M059J (cell line): ENCODE measurements around the gene GPANK1. TPM values are rescaled to one million over a fixed set of nuclear protein-coding genes. Genes with fewer than 3 reads are reported as not detected.

Experiments used
- DNase-seq: peaks from one replicate; pipeline ENCODE4 v3.0.0-alpha.2; 2012; ENCODE audit warnings: low read depth
- total RNA-seq: library from RNA; depleted of rRNA; stranded (reverse); fragments of >200 nt; shearing (Covaris generic); gene quantifications from 2 replicates; pipeline ENCODE4 v1.2.3, GENCODE V29; 2014

GPANK1 gene
- total RNA-seq, 1 experiment from 2014 or later = 17.7 TPM

DNA sequence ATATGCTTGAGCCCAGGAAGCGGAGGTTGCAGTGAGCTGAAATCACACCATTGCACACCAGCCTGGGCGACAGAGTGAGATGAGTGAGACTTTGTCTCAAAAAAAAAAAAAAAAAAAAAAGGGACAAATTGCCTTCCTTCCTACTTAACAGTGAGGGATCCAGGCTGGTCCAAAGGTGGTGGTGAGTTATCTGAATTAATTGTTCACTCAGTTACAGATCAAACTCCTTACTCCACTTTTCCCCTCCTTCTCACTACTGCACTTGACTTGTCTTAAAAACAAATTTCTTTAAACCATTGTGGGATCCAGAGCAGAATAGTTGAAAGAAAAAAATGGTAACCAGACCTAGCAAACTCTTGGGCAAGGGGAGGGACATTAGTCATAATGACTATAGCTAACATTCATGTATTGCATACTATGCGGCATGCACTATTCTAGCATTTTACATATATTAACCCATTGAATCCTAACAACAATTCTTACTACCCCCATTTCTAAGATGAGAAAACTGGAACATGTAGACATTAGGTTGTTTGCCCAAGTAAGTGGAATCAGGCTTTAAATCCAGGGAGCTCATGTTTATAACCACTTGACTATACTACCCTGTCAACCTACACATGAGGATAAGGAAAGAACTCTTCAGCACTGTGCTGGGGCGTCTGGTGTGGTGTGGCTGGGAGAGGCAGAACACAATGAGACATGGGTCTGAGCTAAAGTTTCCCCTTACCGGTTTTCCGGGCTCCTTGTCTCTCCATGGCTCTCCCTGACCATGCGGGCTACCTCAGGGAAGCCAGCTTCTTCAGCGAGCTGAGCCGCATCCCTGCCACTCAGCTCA is 1.5 kb downstream of the GPANK1 start:
- no peak for DNase-seq

GRCh38 chr6:31662124-31662723 is 2.6 kb downstream of the GPANK1 start:
- no peak for DNase-seq

DNA sequence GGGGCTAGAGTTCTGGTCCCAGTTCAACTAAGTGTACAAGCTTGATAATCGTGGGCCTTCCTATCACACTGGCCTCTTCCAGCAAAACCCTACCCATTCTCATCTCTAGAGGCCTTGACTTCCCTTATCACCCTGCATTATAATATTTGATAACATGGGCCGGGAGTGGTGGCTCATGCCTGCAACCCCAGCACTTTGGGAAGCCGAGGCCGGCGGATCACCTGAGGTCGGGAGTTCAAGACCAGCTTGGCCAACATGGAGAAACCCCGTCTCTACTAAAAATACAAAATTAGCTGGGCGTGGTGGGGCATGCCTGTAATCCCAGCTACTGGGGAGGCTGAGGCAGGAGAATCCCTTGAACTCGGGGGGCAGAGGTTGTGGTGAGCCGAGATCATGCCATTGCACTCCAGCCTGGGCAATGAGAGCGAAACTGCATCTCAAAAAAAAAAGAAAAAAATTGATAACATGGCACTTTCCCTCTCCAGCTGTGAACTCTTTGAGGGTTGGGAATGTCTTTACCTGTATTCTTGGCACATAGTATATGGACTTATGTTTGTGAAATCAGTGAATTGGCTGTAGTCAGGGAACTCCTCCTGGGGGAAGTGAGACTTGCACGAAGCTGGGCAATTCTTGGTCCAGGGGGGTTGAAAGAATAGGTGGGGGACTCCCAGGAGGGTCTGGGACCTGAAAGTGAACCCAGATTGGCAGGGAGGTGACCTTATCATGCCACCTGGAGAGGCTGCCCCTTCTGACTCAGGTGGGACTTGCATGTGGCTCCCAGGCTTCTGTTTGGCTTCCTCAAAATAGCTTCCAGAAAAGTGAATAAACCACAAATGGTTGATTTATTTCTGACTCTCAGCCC is 3.3 kb downstream of the GPANK1 start:
- no peak for DNase-seq

DNA sequence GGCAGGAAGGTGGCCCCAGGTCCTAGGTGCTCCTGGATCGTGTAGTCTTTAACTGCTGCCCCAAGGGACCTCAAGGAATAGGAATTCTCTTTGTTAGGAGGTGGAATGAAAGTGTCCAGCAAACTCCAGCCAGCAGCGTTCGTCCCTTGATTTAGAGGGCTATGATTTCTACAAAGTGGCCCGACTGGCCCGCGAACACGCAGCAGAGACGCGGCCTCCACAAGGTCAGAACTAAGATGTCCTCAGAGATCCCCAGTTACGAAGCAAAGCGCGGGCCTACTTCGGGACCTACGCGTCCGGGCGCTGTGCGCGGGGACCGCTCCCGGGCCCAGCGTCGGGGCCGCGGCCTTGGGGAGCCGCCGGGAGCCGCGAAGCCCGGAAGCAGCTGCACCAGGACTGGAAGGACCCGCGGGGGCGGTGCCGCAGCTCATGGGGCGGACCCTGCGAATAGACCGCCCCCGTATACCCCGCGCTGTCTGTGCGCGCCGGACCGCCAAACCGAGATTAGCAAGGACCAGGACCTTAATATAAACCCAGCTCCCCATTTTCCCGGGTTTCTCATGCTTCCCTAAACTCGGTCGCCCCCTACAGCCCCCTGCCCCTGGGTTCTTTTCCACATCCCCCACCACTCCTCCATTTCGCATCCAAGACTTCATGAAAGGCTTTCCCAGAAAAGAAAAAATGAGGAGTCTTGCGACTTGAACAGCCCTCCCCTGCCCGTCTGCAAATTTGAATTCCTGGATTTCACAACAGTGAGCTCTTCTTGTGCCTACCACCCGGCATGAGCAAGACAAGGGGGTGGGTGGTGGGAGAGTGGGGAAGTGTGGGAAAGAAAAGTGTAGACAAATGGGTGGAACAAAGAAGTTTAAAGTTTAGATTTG is 4.2 kb downstream of the GPANK1 start, which contains the start of gene C6orf47:
C6orf47 (minus strand) TSS at position 398 of the 881 bp plus-strand sequence. CDS start 831 bp downstream, outside the sequence.
- DNase-seq = peak; percentile 87

DNA sequence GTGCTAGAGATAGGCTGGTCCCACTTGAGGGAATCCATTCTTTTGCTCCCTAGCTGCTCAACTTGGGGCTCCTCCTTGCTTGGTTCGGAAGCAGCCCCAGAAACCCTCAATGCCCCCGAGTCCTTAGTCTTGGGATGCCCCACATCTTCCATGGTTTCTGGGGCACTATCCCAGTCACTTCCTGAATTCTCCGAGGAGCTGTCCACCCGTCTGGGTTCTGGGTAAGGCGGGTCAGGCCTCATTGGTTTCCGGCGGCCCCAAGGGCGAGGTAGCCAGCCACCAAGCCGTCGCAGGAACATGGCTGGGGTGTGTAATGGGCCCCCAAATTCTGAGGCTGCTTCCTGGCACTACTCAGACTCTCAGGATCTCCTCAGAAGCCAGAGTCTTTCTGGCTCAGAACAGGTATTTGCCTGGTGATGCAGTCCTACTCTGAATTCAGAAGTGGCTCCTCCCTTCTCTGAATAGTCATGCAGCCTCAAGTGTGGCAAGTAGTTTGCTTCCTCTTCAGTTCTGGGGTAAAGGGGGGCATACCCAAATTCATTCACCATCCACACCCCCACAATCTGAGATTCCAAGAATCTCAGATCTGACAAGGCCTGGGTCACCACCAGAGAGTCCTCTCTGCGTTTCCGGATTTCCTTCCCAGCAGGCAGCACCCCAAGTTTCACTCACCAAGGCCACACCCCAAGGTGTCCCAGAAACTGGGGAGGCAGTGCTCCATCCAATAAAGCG is 5.0 kb downstream of the GPANK1 start:
- peak; percentile 55 for DNase-seq

GRCh38 chr6:31658983-31659648 is 5.7 kb downstream of the GPANK1 start:
- DNase-seq = no peak

DNA sequence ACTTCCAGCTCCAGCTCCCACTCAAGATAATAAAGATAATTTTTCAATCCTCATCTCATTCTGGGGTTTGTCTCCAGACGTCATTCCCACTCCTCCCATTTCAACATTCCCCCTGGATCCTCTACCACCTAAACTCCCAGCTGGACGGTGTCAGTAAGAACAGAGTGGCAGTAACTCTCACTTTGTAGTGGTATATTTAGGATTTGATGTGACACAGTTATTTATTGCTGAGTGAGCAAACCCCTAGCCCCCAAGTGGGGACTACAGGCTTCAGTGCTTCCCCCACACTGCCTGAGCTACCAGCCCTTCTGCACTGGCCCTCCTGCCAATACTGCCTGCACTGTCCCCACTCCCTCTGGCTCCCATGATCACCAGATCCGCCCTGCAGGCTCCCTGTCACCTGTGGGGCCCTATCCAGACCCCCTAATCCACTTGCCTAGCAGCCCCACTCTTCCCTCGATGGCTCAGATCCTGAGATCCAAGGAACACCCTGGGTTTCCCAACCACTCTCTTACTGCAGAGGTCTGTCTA is 6.6 kb downstream of the GPANK1 start:
- no peak for DNase-seq

DNA sequence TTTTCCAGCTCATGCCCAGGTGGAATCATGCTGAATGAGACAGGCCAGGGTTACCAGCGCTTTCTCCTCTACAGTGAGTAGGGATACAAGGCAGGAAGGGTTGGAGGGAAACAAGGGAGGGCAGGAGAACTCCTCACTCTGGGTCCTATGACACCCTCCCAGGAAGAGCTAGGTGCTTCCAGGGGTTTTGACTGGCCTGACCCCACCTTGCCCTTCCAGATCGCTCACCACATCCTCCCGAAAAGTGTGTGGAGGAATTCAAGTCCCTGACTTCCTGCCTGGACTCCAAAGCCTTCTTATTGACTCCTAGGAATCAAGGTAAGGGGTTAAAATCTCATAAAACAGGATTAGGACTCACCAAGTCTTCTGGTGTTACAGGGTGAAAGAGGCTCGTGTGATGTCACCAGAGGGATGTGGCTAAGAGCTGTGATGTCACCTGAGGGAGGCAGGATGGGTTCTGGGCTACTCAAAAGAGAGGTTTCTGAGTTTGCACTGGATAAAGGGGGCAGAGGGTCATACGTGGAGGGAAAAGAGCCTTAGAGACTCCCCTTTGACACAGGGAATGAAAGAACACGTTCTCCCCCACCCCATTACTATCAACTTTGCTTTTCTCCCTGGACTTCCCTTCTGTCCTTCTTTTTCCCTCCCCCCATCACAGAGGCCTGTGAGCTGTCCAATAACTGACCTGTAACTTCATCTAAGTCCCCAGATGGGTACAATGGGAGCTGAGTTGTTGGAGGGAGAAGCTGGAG is 7.2 kb downstream of the GPANK1 start:
- no peak for DNase-seq

- DNase-seq = no peak
Observed at GRCh38 chr6:31655349-31656237, 9.2 kb downstream of the GPANK1 start, which contains the start of gene APOM. TSS of gene APOM (plus strand) at chr6:31655894. CDS start at chr6:31655967, 73 bp downstream.

DNA sequence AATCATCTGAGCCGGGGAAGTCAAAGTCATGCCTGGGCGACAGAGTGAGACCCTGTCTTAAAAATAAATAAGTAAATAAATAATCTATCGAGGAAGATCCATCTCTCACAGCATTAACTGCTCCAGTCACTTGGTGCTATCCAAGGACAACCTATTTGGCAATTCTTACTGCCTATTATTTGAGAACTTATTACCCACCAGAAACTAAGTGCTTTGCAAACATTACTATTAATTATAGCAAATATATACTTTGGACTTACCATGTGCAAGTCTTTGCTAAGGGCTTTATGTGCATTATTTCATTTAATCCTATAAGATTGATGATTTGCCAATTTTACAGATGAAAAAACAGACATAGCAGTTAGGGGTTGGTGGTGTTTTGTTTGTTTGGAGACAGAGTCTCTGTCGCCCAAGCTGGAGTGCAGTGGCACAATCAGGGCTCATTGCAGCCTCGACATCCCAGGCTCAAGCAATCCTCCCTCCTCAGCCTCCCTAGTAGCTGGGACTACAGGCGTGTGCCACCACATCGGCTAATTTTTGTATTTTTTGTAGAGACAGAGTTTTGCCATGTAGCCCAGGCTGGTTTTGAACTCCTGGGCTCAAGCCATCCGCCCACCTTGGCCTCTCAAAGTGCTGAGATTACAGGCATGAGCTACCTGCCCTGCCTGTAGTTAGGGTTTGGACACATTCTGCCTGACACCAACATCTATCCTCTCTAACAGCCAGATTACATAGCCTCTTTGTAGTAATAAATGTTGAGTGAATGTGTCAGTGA is 10.0 kb downstream of the GPANK1 start:
- no peak for DNase-seq

GRCh38 chr6:31652925-31653724 is 11.7 kb downstream of the GPANK1 start:
- DNase-seq = no peak

- DNase-seq = peak; percentile 86
Observed at GRCh38 chr6:31651602-31652191, 13.1 kb downstream of the GPANK1 start.

GRCh38 chr6:31645325-31645724 is 19.5 kb downstream of the GPANK1 start:
- no peak for DNase-seq

- DNase-seq = no peak
Observed at GRCh38 chr6:31643818-31644454, 20.9 kb downstream of the GPANK1 start.
